ENCODE results near the gene OTOG.

- TF ChIP-seq, protein P1, sequence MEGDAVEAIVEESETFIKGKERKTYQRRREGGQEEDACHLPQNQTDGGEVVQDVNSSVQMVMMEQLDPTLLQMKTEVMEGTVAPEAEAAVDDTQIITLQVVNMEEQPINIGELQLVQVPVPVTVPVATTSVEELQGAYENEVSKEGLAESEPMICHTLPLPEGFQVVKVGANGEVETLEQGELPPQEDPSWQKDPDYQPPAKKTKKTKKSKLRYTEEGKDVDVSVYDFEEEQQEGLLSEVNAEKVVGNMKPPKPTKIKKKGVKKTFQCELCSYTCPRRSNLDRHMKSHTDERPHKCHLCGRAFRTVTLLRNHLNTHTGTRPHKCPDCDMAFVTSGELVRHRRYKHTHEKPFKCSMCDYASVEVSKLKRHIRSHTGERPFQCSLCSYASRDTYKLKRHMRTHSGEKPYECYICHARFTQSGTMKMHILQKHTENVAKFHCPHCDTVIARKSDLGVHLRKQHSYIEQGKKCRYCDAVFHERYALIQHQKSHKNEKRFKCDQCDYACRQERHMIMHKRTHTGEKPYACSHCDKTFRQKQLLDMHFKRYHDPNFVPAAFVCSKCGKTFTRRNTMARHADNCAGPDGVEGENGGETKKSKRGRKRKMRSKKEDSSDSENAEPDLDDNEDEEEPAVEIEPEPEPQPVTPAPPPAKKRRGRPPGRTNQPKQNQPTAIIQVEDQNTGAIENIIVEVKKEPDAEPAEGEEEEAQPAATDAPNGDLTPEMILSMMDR (conservative IDR thresholded peaks at IDR 0.05) = no peak
- no peak for TF ChIP-seq EZH2 (IDR thresholded peaks at IDR 0.05; ENCODE audit: low read depth)
Measured at GRCh38 chr11:17588166-17588565, 41.1 kb downstream of the OTOG start.
